Natural killer cell (primary cell): ENCODE data around the gene CSMD2. TPM values are rescaled to one million over a fixed set of nuclear protein-coding genes. Genes with fewer than 3 reads are reported as not detected.

Experiments used
- ATAC-seq, 3 donors: fragments of 150-1000 bp in 2 of 3; fragments of 200-7000 bp in 1 of 3; cut with Tn5 transposase; 1 replicate in 1 of 3; 2 replicates in 2 of 3; pipeline ENCODE4 v1.10.0; 2021; ENCODE audit warnings: mild to moderate bottlenecking in 2 of 3, moderate library complexity in 2 of 3
- DNase-seq, 2 donors: peaks; one replicate each; pipeline versions ENCODE4 v3.0.0 to v3.0.0-alpha.2; 2013 to 2021; ENCODE audit warnings: mixed read lengths in 1 of 2
- H3K27ac ChIP-seq: one replicate; pipeline ENCODE4 v1.5.1; 2013; ENCODE audit warnings: mild to moderate bottlenecking, low read length
- H3K27me3 ChIP-seq: one replicate; pipeline ENCODE4 v1.6.1; 2013; ENCODE audit warnings: low read length; ENCODE audit not compliant: control insufficient read depth, insufficient read depth
- H3K36me3 ChIP-seq: one replicate; pipeline ENCODE4 v1.6.1; 2013; ENCODE audit warnings: low read length; ENCODE audit not compliant: control insufficient read depth, insufficient read depth
- H3K4me1 ChIP-seq: one replicate; pipeline ENCODE4 v1.6.1; 2013; ENCODE audit warnings: low read length; ENCODE audit not compliant: control insufficient read depth, insufficient read depth
- H3K4me3 ChIP-seq: one replicate; pipeline ENCODE4 v1.5.1; 2013; ENCODE audit warnings: low read length
- H3K9me3 ChIP-seq: one replicate; pipeline ENCODE4 v1.6.1; 2013; ENCODE audit warnings: low read length; ENCODE audit not compliant: control insufficient read depth, insufficient read depth
- H3K27ac Mint-ChIP-seq, 2 donors: one replicate each; pipeline ENCODE4 v1.8.0; 2022; ENCODE audit warnings: mild to moderate bottlenecking in 2 of 2, mixed read lengths in 2 of 2, moderate library complexity in 1 of 2
- H3K27me3 Mint-ChIP-seq, 2 donors: one replicate each; pipeline ENCODE4 v1.8.0; 2022; ENCODE audit warnings: low read depth in 2 of 2, mixed read lengths in 2 of 2
- H3K36me3 Mint-ChIP-seq: one replicate; pipeline ENCODE4 v1.8.0; 2022; ENCODE audit warnings: mixed read lengths
- H3K4me1 Mint-ChIP-seq, 2 donors: one replicate each; pipeline ENCODE4 v1.8.0; 2022; ENCODE audit warnings: mixed read lengths in 2 of 2
- H3K4me3 Mint-ChIP-seq: one replicate; pipeline ENCODE4 v1.8.0; 2022; ENCODE audit warnings: mild to moderate bottlenecking, moderate library complexity, mixed read lengths
- H3K9me3 Mint-ChIP-seq, 2 donors: one replicate each; pipeline ENCODE4 v1.8.0; 2022; ENCODE audit warnings: mixed read lengths in 2 of 2
- WGBS: methylation state at CpG from one replicate; pipeline ENCODE4 v1.1.7; 2013; ENCODE audit warnings: missing lambda C conversion rate; ENCODE audit not compliant: insufficient coverage; 5-methylcytosine and 5-hydroxymethylcytosine counted together
- intact Hi-C: fragments of 100-400 bp; cut with micrococcal nuclease; formaldehyde crosslinking; loops from one replicate; pipeline ENCODE4 v1.14.2; 2022
- total RNA-seq, 4 donors: library from RNA; stranded (reverse); fragments of 120-200 nt in 1 of 4; gene quantifications; one replicate each; pipeline versions ENCODE4 v1.2.3 to v1.2.4, GENCODE V29; 2013 to 2022
- TF ChIP-seq, protein P1 (sequence below): fragments of 200-600 bp; IDR thresholded peaks from one replicate; pipeline ENCODE4 v1.8.0; 2022; ENCODE audit warnings: antibody characterized with exemption

The CSMD2 gene
- total RNA-seq, 3 donors from 2014 or later (not counting 1 experiment from before 2014, with no cell fraction given) = not detected

DNA sequence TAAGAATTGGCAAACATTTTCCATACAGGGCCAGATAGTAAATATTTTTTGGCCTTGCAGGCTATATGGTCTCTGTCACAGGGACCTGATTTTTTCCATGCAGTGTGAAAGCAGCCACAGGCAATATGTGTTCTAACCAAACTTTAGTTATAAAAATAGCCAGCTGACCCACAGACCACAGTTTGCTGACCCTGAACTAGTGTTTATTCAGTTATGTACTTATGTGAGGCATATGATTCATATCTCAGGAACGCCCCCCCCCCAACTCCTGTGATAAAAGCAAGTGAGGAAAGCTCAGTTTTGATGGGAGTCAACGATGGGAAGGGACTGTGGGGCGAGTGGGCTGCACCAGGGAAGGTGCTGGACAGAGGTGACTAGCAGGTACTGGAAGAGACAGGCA lies 221.1 kb downstream of the CSMD2 start:
- H3K4me3 Mint-ChIP-seq = no peak overlapping the region
- TF ChIP-seq, protein P1, sequence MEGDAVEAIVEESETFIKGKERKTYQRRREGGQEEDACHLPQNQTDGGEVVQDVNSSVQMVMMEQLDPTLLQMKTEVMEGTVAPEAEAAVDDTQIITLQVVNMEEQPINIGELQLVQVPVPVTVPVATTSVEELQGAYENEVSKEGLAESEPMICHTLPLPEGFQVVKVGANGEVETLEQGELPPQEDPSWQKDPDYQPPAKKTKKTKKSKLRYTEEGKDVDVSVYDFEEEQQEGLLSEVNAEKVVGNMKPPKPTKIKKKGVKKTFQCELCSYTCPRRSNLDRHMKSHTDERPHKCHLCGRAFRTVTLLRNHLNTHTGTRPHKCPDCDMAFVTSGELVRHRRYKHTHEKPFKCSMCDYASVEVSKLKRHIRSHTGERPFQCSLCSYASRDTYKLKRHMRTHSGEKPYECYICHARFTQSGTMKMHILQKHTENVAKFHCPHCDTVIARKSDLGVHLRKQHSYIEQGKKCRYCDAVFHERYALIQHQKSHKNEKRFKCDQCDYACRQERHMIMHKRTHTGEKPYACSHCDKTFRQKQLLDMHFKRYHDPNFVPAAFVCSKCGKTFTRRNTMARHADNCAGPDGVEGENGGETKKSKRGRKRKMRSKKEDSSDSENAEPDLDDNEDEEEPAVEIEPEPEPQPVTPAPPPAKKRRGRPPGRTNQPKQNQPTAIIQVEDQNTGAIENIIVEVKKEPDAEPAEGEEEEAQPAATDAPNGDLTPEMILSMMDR = no peak
- intact Hi-C loops = no loop called here
- no peaks in the 10 kb centered on the region for H3K4me1 Mint-ChIP-seq
- Histone ChIP-seq H3K9me3 (no peaks in the 10 kb centered on the region), H3K36me3 (no peaks in the 10 kb centered on the region), H3K4me1 (no peaks in the 10 kb centered on the region), H3K27me3 (no peaks in the 10 kb centered on the region), H3K4me3 (no peak overlapping the region), H3K27ac (no peak overlapping the region)
- ATAC-seq (no peak), DNase-seq (no peak)
- no peaks in the 10 kb centered on the region for H3K36me3 Mint-ChIP-seq
- no peaks in the 10 kb centered on the region for H3K27me3 Mint-ChIP-seq
- peaks cover 0 to under 1% of the 10 kb centered on the region in 2 donors for H3K9me3 Mint-ChIP-seq
- 63% methylated on average over 2 of the region's 3 CpGs for WGBS
- no peak overlapping the region for H3K27ac Mint-ChIP-seq

DNA sequence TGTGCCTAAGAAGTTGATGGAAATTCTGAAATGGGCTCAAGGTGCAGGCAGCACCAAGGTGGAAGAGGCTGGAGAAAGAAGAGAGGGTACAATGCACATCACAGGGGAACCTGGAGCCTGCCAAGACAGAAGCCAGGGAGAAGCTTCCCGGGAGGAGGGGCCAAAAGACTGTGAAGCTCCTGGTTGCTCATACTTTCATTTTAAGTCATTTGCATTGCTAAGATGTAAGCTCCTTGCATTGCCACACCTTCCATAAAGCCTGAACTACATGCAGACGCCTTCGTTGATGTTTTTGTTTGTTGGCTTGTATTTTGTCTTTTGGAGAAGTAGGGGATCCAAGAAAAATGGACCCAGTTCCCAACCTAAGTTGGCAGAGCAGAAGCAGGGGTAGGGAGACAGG lies 232.2 kb downstream of the CSMD2 start:
- Histone ChIP-seq H3K27me3 (peaks cover 3% of the 10 kb centered on the region), H3K9me3 (peaks cover 3% of the 10 kb centered on the region), H3K4me1 (no peaks in the 10 kb centered on the region), H3K27ac (no peak overlapping the region), H3K4me3 (no peak overlapping the region), H3K36me3 (no peaks in the 10 kb centered on the region)
- Mint-ChIP-seq H3K9me3 (no peaks in the 10 kb centered on the region), H3K4me1 (no peaks in the 10 kb centered on the region), H3K27ac (no peak overlapping the region), H3K36me3 (no peaks in the 10 kb centered on the region), H3K27me3 (peaks cover 10 to 27% of the 10 kb centered on the region in 2 donors), H3K4me3 (no peak overlapping the region)
- intact Hi-C loops = no loop called here
- ATAC-seq (no peak), DNase-seq (no peak)
- 85% methylated on average over 1 of the region's 3 CpGs for WGBS
- TF ChIP-seq, protein P1 = no peak

DNA sequence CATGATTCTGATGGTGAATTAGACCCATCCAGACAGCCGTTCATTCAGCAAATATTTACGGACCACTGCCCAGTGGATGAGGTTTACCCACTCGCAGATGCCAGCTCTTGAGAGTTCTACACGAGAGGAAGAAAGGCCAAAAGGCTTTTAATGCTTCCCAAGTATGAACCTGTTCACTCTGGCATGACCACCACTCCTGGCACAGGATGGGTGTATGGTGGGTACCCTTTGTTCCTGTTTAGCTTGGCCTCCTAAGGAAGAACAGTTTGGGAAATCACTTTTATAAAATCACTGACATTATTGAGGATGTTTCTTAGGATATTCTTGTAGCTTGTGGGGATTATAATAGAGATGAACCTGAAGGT lies 233.9 kb downstream of the CSMD2 start:
- Mint-ChIP-seq H3K36me3 (no peaks in the 10 kb centered on the region), H3K4me1 (no peaks in the 10 kb centered on the region), H3K9me3 (no peaks in the 10 kb centered on the region), H3K4me3 (no peak overlapping the region), H3K27ac (no peak overlapping the region), H3K27me3 (peaks cover 10 to 27% of the 10 kb centered on the region in 2 donors)
- TF ChIP-seq, protein P1 = no peak
- ATAC-seq (no peak), DNase-seq (no peak)
- WGBS = 81% methylated on average over 4 of the region's 4 CpGs
- H3K36me3 ChIP-seq = no peaks in the 10 kb centered on the region
- intact Hi-C loops = no loop called here
- no peaks in the 10 kb centered on the region for H3K9me3 ChIP-seq
- H3K27ac ChIP-seq = no peak overlapping the region
- no peak overlapping the region for H3K4me3 ChIP-seq
- H3K27me3 ChIP-seq = peaks cover 3% of the 10 kb centered on the region
- H3K4me1 ChIP-seq = no peaks in the 10 kb centered on the region

DNA sequence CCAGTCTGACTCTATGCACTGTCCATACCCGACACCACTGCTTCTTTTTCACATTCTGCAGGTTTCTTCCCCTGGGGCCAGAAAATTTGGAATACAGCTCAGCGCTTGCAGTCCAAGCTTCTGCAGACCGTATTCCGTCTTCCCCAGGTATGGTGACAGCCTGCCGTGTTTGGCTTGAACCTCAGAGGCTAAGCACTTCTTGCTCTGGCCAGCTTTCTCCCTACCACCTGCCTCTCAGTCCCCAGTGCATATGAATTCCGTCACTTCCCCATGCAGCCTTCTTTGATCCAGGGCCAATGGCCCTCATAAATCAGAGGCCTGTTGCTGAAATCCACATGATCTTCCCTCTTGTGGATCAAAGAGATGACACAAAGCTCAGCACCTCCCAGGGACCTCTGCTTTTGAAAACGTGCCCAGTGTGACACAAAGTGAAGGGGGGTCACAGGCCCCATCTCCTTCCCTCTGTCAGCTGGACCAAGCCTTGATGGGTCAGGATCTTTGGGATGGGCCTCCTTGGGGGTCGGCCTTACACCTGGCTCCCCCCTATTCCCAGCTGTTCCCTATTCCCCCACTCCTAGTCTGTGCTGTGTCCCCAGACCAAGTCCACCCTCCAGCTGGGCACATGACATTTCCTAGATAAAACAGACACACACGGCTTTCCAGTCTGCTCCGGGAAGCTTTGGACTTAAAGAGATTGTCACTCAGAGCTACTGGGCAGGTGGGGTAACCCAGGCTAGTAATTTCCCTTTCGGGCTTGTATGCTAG lies 234.5 kb downstream of the CSMD2 start:
- Mint-ChIP-seq H3K4me3 (no peak overlapping the region), H3K36me3 (no peaks in the 10 kb centered on the region), H3K4me1 (no peaks in the 10 kb centered on the region), H3K9me3 (peaks cover 0 to 2% of the 10 kb centered on the region in 2 donors), H3K27me3 (peaks cover 10 to 32% of the 10 kb centered on the region in 2 donors), H3K27ac (no peak overlapping the region)
- 68% methylated on average over 11 of the region's 11 CpGs for WGBS
- intact Hi-C loops = no loop called here
- TF ChIP-seq, protein P1 = no peak
- H3K27me3 ChIP-seq = peaks cover 3% of the 10 kb centered on the region
- DNase-seq (no peak), ATAC-seq (no peak)
- no peaks in the 10 kb centered on the region for H3K36me3 ChIP-seq
- no peak overlapping the region for H3K4me3 ChIP-seq
- H3K27ac ChIP-seq = no peak overlapping the region
- no peaks in the 10 kb centered on the region for H3K4me1 ChIP-seq
- H3K9me3 ChIP-seq = no peaks in the 10 kb centered on the region
